Upper lobe of left lung (tissue), 4 donors: Measurements from ENCODE around the gene SLC6A3.

ENCODE experiments used
- CTCF ChIP-seq, 6 experiments: fragments of 450-650 bp in 4 of 6; fragments of 200-600 bp in 2 of 6; sonication (generic) in 2 of 6; IDR thresholded peaks; one replicate each; pipeline ENCODE4 v1.5.1; 2016 to 2019; ENCODE audit warnings: antibody characterized with exemption in 6 of 6
- EP300 ChIP-seq, 4 donors: sonication (generic); formaldehyde crosslinking; IDR thresholded peaks; one replicate each; pipeline ENCODE4 v1.5.1; 2017; ENCODE audit warnings: antibody characterized with exemption in 4 of 4, control low read depth in 2 of 4
- POLR2A ChIP-seq, 4 donors: fragments of 450-650 bp; IDR thresholded peaks; one replicate each; pipeline ENCODE4 v1.5.1; 2016 to 2017; ENCODE audit warnings: antibody characterized with exemption in 4 of 4, mild to moderate bottlenecking in 2 of 4
- POLR2AphosphoS5 ChIP-seq, 2 donors: sonication (generic); formaldehyde crosslinking; IDR thresholded peaks; one replicate each; pipeline ENCODE4 v1.5.1; 2017; ENCODE audit warnings: antibody characterized with exemption in 2 of 2

GRCh38 chr5:1423901-1424603 lies 21.2 kb downstream of the SLC6A3 start:
- no peak for TF ChIP-seq POLR2AphosphoS5 (IDR thresholded peaks at IDR 0.05)
- no peak for TF ChIP-seq POLR2A (IDR thresholded peaks at IDR 0.05)
- TF ChIP-seq CTCF (IDR thresholded peaks at IDR 0.05) = no peak
- no peak for TF ChIP-seq EP300 (IDR thresholded peaks at IDR 0.05)
